Heart right ventricle (tissue), 16 donors: ENCODE results near the gene CDH13. TPM values are rescaled to one million over a fixed set of nuclear protein-coding genes. Genes with fewer than 3 reads are reported as not detected.

Experiments used
- ATAC-seq, 8 donors: fragments of 200-7000 bp; cut with Tn5 transposase; one replicate each; pipeline ENCODE4 v1.9.1; 2020; ENCODE audit warnings: mild to moderate bottlenecking in 8 of 8, moderate library complexity in 8 of 8, moderate number of reproducible peaks in 1 of 8
- DNase-seq, 2 donors: peaks; one replicate each; pipeline ENCODE4 v3.0.0-alpha.2; 2020
- H3K27ac ChIP-seq, 10 donors: fragments of 200-600 bp; sonication (generic) in 2 of 10; one replicate each; pipeline versions ENCODE4 v1.5.0 to v1.8.0; 2020 to 2022; ENCODE audit warnings: mild to moderate bottlenecking in 3 of 10
- H3K27me3 ChIP-seq, 7 donors: fragments of 200-600 bp; one replicate each; pipeline ENCODE4 v1.8.0; 2021 to 2022; ENCODE audit warnings: mild to moderate bottlenecking in 2 of 7
- H3K36me3 ChIP-seq, 9 donors: fragments of 200-600 bp; sonication (generic) in 1 of 9; one replicate each; pipeline versions ENCODE4 v1.5.0 to v1.8.0; 2020 to 2022; ENCODE audit warnings: mild to moderate bottlenecking in 2 of 9
- H3K4me1 ChIP-seq, 9 donors: fragments of 200-600 bp; sonication (generic) in 1 of 9; one replicate each; pipeline versions ENCODE4 v1.5.0 to v1.8.0; 2020 to 2022; ENCODE audit warnings: mild to moderate bottlenecking in 4 of 9
- H3K4me3 ChIP-seq, 10 donors: fragments of 200-600 bp; sonication (generic) in 2 of 10; one replicate each; pipeline versions ENCODE4 v1.5.0 to v1.8.0; 2020 to 2022; ENCODE audit warnings: mild to moderate bottlenecking in 7 of 10, moderate library complexity in 2 of 10
- H3K9me3 ChIP-seq, 11 donors: fragments of 200-600 bp in 10 of 11; sonication (generic) in 2 of 11; one replicate each; pipeline versions ENCODE4 v1.5.0 to v1.8.0; 2013 to 2022; ENCODE audit warnings: mild to moderate bottlenecking in 2 of 11, control low read depth in 1 of 11, moderate library complexity in 1 of 11
- CTCF ChIP-seq, 9 donors: fragments of 200-600 bp; sonication (generic) in 2 of 9; IDR thresholded peaks; one replicate each; pipeline versions ENCODE4 v1.5.0 to v1.8.0; 2021 to 2022; ENCODE audit warnings: antibody characterized with exemption in 9 of 9, mild to moderate bottlenecking in 5 of 9, moderate library complexity in 1 of 9
- WGBS, 2 donors: extraction: QIAGEN DNeasy Blood & Tissue Kit; methylation state at CpG; one replicate each; pipeline ENCODE4 v1.1.7; 2013; ENCODE audit warnings: inconsistent platforms in 1 of 2; 5-methylcytosine and 5-hydroxymethylcytosine counted together
- intact Hi-C, 10 donors: fragments of 100-400 bp; cut with DNase I; formaldehyde crosslinking; loops; one replicate each; pipeline versions ENCODE4 v1.11.1 to v1.14.2; 2022
- polyA plus RNA-seq, 2 donors: library from polyadenylated mRNA; stranded (reverse); fragments of 200-250 nt; gene quantifications; one replicate each; pipeline ENCODE4 v1.2.3, GENCODE V29; 2013
- total RNA-seq, 10 donors: library from RNA; stranded (reverse); fragmentation: NEBNext Ultra II Directional in 3 of 10; extraction: Animal tissue kit (Norgen Biotek cat#: 25700) in 3 of 10; gene quantifications; one replicate each; pipeline versions ENCODE4 v1.2.1 to v1.2.4, GENCODE V29; 2021 to 2023
- donor health status: Arrhythmogenic right ventricular cardiomyopathy.
- donor health status: ischemic (EF 13 %, LVEDD 7.1; RV severe dilation, severe dysfunction).
- donor health status: healthy with polysubstance abuse.
- donor health status: DM: no; HTN: yes; CAD: no.
- donor health status: DM: no; HTN: no; CAD: no.
- donor health status: ischemic (EF 25% LVEDD 6.9; RV normal size, moderate dysfunction).
- donor health status: ischemic (EF 25% LVEDD 5.7; RV mildly dilated, moderate dysfunction).
- donor health status: healthy.
- donor health status: DM: yes; HTN: yes; CAD: no.
- donor health status: Ischemic cardiomyopathy.
- donor health status: ischemic (EF 35%, LVEDD 5.7; RV mildly dilated, moderate dysfunction).
- donor health status: nonischemic (EF 11% LVEDD 7.7; RV severe dilation, severe dysfunction).
- donor health status: DM: yes; HTN: yes; CAD: no.
- donor health status: PGD.
- donor health status: ischemic (EF 29% LVEDD 5.4; RV normal size, mild dysfunction).
- donor health status: nonischemic (EF 23%, LVEDD 6.1; RV moderate dilation, normal function).

The CDH13 gene
- total and polyA plus RNA-seq, 12 donors: 15.5 to 221 (median 168) TPM

- H3K36me3 ChIP-seq: no peaks in the 10 kb centered on the region
- TF ChIP-seq CTCF (IDR thresholded peaks at IDR 0.05): no peak
- peaks cover 0 to 15% (median 4%) of the 10 kb centered on the region in 9 donors for H3K4me1 ChIP-seq
- H3K9me3 ChIP-seq: peaks cover 0 to 11% (median 0%) of the 10 kb centered on the region in 11 donors
- 82 to 84% methylated on average over 3 of the region's 3 CpGs for WGBS, 2 donors
- DNase-seq (no peak), ATAC-seq (peak in 2 of 8 donors; percentile 47 to 51)
- no peak overlapping the region for H3K4me3 ChIP-seq
- intact Hi-C loops: loop anchor here in 1 of 10 donors (10.0 kb wide), 1 partner anchor 206 kb away; no protein-coding TSS in a partner anchor
- no peaks in the 10 kb centered on the region for H3K27me3 ChIP-seq
- H3K27ac ChIP-seq: no peak overlapping the region
Observed at GRCh38 chr16:82841108-82841507, 214.3 kb downstream of the CDH13 start.

- Histone ChIP-seq H3K27ac (no peak overlapping the region), H3K4me3 (no peak overlapping the region), H3K9me3 (peaks cover 0 to 18% (median 0%) of the 10 kb centered on the region in 11 donors), H3K36me3 (no peaks in the 10 kb centered on the region), H3K27me3 (no peaks in the 10 kb centered on the region), H3K4me1 (peaks cover 0 to 34% (median 7%) of the 10 kb centered on the region in 9 donors)
- peak in 2 of 8 donors; percentile 45 to 69 for ATAC-seq
- 58 to 68% methylated on average over 5 of the region's 5 CpGs for WGBS, 2 donors
- TF ChIP-seq CTCF (IDR thresholded peaks at IDR 0.05): no peak
- intact Hi-C loops: loop anchor here in 1 of 10 donors (10.0 kb wide), 1 partner anchor 209 kb away; no protein-coding TSS in a partner anchor
- no peak for DNase-seq
Observed at GRCh38 chr16:82843606-82844271, 217.0 kb downstream of the CDH13 start.

DNA sequence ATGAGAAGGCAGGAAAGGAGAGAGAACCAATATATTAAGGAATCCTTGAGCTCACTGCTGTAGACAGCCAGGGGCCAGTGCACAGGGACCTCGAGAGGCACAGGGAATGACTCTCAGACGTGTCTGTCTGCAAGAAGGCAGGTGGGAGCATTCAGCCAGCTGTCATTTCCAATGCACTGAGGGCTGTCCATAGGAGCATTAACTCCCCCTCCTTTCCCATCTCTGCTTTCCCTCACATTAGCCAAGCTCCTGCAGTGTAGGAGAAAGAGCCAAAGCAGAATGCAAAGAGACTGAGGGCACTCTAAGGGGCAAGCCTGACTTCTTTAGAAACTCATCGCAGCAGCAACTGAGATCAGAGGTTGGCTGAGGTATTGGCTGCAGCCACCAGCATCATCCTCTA is 218.3 kb downstream of the CDH13 start:
- H3K4me1 ChIP-seq: peaks cover 0 to 36% (median 7%) of the 10 kb centered on the region in 9 donors
- no peaks in the 10 kb centered on the region for H3K27me3 ChIP-seq
- H3K4me3 ChIP-seq: no peak overlapping the region
- WGBS, 2 donors: 53 to 60% methylated on average over 3 of the region's 3 CpGs
- no peaks in the 10 kb centered on the region for H3K36me3 ChIP-seq
- TF ChIP-seq CTCF (IDR thresholded peaks at IDR 0.05): no peak
- peaks cover 0 to 18% (median 0%) of the 10 kb centered on the region in 11 donors for H3K9me3 ChIP-seq
- ATAC-seq: peak in 1 of 8 donors; percentile 11
- intact Hi-C loops: loop anchor here in 1 of 10 donors (10.0 kb wide), 1 partner anchor 210 kb away; no protein-coding TSS in a partner anchor
- no peak overlapping the region for H3K27ac ChIP-seq
- no peak for DNase-seq

DNA sequence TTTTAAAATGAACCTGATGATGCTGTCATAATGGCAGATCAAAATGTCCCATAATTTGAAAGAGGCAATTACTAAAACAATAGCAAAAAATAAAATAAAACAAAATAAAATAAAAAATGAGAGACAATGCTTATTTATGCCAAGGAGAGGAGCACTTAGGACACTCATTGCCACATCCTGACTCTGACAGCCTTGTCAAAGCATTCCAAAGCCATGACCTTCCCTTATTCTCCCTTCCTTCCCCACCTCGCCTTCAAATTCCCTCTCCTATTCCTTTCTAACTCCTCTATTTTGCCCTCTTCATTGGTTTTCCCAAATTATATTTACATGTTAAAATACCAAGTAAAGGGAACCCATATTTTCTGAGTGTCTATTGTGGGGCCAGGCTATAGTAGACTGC is 220.0 kb downstream of the CDH13 start:
- H3K9me3 ChIP-seq: peaks cover 0 to 18% (median 0%) of the 10 kb centered on the region in 11 donors
- no peak overlapping the region for H3K4me3 ChIP-seq
- DNase-seq (no peak), ATAC-seq (no peak)
- H3K27me3 ChIP-seq: no peaks in the 10 kb centered on the region
- H3K27ac ChIP-seq: no peak overlapping the region
- intact Hi-C loops: loop anchor here in 1 of 10 donors (10.0 kb wide), 1 partner anchor 212 kb away; no protein-coding TSS in a partner anchor
- H3K36me3 ChIP-seq: no peaks in the 10 kb centered on the region
- WGBS, 2 donors: 93 to 98% methylated on average over 1 of the region's 1 CpG
- no peak for TF ChIP-seq CTCF (IDR thresholded peaks at IDR 0.05)
- H3K4me1 ChIP-seq: peaks cover 0 to 33% (median 7%) of the 10 kb centered on the region in 9 donors
